NCI-H1930 (cell line): ENCODE results near the gene FOXA3.
"Not testable (repeated sequence)": the region's sequence is repeated elsewhere in the genome, so short reads cannot be mapped to it uniquely, and the experiment has no call there.

Experiments
- DNase-seq, 2 experiments: peaks; one replicate each; lab custom pipeline; 2025; lab: John Stamatoyannopoulos, UW

The FOXA3 gene

GRCh38 chr19:45890877-45891276, 26.8 kb downstream of the FOXA3 start:
- DNase-seq: no peak

GRCh38 chr19:45895519-45895972, 31.4 kb downstream of the FOXA3 start:
- no peak for DNase-seq

DNA sequence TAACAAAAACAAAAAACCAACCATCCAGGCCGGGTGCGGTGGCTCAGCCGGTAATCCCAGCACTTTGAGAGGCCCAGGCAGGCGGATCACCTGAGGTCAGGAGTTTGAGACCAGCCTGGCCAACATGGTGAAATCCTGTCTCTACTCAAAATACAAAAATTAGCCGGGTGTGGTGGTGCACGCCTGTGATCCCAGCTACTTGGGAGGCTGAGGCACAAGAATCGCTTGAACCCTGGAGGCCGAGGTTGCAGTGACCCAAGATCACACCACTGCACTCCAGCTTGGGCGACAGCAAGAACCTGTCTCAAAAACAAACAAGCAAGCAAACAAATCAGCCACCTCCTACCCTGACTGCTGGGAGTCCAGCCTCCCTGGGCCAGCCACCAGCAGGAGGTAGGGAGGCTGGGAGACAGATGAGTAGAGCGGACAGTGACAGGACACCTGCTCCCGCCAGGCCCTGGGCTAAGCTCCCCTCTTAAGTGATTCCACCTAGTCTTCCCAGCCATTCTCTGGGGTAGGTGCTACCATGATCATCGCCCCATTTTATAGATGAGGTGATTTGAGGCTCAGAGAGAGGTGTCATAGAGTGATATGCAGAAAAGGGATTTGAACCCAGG, 32.0 kb downstream of the FOXA3 start:
- not testable (repeated sequence) for DNase-seq

- DNase-seq: no peak
These were observed 33.2 kb downstream of the FOXA3 start for GRCh38 chr19:45897261-45897812.

DNA sequence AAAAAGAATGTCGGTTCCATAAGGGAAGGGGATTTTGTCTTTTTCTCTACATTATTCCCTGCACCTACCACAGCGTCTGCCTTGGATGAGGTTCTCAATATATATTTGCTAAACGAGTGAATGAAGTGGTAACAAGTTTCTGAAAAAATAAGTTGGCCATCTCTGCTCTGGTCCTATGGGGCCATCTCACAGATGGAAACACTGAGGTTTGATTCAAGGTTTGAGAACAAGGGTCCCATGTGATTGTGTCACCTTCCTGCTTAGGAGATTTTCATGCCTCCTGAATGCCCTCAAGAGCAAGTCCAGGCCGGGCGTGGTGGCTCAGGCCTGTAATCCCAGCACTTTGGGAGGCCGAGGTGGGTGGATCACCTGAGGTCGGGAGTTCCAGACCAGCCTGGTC, 35.1 kb downstream of the FOXA3 start:
- no peak for DNase-seq

DNA sequence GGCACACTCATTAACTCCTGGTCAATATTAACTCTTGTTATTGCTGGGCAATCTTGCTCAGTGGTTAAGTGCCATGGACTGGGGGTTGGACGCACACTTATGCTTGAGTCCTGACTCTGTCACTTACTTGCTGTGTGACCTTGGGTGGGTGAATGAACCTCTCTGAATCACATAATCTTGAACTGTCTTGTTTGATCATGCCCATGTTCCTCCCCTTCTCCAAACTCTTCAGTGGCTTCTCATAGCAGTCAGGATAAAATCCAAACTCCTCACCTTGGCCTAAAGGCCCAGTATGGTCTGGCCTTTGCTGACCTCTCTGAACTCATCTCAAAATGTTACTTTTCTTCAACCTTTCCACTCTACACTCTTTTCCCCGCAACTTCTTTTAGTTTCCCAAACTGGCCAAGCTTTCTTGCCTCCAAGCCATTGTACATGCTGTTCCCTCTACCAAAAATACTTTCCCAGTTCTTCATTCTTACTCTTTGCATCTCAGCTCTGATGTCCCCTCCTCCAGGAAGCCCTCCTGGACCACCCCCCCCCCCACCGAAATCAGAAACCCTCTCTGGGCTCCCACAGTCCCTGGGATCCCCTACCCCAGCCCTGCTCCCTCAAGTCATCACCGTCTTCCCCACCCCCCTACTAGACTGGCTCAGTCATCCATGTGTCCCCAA, 35.9 kb downstream of the FOXA3 start:
- DNase-seq: no peak

GRCh38 chr19:45900738-45901431, 36.8 kb downstream of the FOXA3 start:
- no peak for DNase-seq

GRCh38 chr19:45901432-45901911, 37.3 kb downstream of the FOXA3 start:
- DNase-seq: no peak

DNA sequence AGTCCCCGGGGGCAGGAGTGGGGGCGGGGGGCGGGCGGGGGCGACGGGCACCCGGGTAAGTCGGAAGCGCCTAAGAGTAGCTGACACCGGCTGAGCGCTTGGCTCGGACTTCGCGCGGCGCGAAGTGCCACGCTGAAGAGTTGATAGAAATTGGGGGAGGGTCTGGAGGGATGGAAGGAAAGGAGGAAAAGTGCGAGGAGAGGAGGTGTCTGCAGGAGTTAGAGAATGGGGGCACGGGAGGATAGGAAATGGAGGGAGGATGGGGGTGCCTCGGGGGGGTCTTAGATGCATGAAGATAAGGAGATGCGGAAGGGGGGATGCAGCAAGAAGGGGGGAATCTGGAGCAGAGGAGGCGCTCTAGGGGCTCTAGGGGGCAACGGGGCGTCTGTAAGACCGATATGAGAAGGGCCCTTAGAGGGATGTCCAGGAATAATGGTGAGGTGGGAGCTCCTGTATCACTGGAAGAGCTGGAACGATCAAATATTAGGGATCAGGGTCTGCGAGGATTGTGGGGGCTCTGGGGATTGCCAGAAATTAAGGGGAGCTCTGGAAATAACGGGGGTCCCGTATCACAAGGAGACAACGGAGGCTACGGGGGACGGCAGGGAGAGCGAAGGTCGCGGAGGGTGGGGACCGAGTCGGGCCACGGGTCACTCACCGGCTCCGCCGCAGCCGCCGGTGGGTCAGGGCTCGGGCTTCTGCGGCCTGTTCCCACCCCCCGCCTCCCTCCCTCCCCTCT, 38.0 kb downstream of the FOXA3 start, which contains the start of gene MYPOP:
Gene MYPOP, minus strand, starts transcription at position 702 of the 739 bp plus-strand sequence. CDS start 840 bp downstream, outside the sequence.
- no peak for DNase-seq

- DNase-seq: peak; percentile 98 to 100
These were observed 38.8 kb downstream of the FOXA3 start for GRCh38 chr19:45902651-45903625.

DNA sequence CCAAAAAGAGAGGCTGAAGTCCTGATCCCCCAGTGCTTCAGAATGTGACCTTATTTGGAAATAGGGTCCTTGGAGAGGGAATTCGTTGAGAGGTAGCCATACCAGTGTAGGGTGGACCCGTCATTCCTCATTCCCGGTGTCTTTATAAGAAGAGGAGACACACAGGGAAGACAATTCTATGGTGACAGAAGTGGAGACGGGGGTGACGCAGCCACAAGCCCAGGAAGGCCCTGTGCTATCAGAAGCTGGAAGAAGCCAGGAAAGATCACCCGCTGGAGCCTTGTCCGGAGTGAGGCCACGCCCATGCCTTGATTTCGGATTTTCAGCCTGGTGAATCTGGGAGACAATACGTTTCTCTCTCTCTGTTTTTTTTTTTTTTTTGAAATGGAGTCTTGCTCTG, 40.9 kb downstream of the FOXA3 start:
- DNase-seq: no peak

DNA sequence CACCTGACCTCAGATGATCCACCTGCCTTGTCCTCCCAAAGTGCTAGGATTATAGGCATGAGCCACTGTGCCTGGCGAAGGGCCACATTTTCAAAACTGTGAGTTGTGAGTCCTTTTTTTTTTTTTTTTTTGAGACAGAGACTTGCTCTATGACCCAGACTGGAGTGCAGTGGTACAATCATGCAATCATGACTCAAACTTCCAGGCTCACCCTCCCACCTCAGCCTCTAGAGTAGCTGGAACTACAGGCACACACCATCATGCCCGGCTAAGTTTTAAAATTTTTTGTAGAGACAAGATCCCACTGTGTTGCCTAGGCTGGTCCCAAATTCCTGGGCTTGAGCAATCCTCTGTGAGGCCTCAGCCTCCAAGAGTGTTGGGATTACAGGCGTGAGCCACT, 42.1 kb downstream of the FOXA3 start:
- no peak for DNase-seq

- no peak for DNase-seq
These were observed 44.8 kb downstream of the FOXA3 start for GRCh38 chr19:45908956-45909355.

GRCh38 chr19:45911291-45911690, 47.2 kb downstream of the FOXA3 start:
- DNase-seq: no peak

GRCh38 chr19:45913874-45914830, 50.0 kb downstream of the FOXA3 start, which contains the start of gene NANOS2:
Gene NANOS2, minus strand, starts transcription at chr19:45914778. Its CDS starts 85 bp downstream, at chr19:45914693.
- DNase-seq: peak in 1 of 2 experiments; percentile 26

DNA sequence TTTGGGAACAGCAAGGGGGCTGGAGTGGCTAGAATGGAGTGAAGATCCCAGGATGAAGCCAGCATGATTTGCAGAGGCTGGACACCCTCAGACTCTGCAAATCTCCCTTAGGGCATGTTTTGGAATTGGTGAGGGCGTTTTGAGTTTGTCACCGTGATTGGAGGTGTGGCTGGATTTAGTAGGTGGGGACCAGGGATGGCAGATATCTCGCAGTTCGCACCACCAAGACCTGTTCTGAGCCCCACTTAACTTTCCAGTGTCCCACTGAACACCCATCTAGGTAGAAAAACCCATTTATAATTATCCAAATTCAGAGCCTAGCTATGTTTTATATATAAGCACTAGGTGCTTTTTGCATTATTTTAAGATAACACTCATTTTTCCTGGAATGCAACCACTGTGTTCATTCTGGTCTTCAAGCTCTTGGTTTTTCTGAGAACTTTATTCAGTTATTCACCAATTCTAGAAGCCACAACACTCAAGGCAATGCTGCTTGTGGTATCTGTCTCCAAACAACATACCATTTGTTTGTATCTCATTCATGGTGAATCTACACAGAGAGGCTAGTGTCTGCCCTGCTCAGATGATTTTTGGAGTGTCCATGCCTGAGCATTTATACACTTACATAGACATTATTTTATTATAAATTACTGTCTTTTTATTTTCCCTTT, 53.4 kb downstream of the FOXA3 start:
- DNase-seq: no peak

DNA sequence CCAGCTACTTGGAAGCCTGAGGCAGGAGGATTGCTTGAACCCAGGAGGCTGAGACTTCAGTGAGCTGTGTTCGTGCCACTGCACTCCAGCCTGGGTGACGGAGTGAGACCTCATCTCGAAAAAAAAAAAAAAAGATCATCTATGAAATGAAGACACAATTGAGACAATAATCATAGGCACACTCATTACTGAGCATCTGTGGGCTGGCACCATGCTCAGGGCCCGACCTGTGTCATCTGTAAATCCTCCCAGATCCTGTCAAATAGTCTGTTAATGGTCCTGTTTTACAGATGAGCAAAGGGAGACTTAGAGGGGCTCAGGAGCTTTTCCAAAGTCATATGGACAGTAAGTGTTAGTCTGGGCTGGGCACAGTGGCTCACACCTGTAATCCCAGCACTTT, 54.6 kb downstream of the FOXA3 start:
- no peak for DNase-seq

- no peak for DNase-seq
These were observed 55.6 kb downstream of the FOXA3 start for GRCh38 chr19:45919678-45920077.

- DNase-seq: no peak
These were observed 56.3 kb downstream of the FOXA3 start for GRCh38 chr19:45920458-45920857.
